Measurements from ENCODE around the gene CHERP. TPM values are rescaled to one million over a fixed set of nuclear protein-coding genes. Genes with fewer than 3 reads are reported as not detected.
A peak's percentile ranks its signal among the peaks of the same experiment; 100 is the strongest.

CHERP gene
- total RNA-seq, 1 donor from 2014 or later, result 17.2 TPM

- Histone ChIP-seq H3K27ac (peak overlapping the region; percentile 3), H3K4me1 (peaks cover 58% of the 10 kb centered on the region), H3K9me3 (no peaks in the 10 kb centered on the region), H3K36me3 (peaks cover 0 to 22% of the 10 kb centered on the region in 2 donors), H3K4me3 (no peak overlapping the region), H3K27me3 (no peaks in the 10 kb centered on the region)
- no peak for DNase-seq (ENCODE audit: extremely low spot score in 2 of 2)
- TF ChIP-seq CTCF (IDR thresholded peaks at IDR 0.05) (no peak), POLR2AphosphoS5 (IDR thresholded peaks at IDR 0.05; ENCODE audit: insufficient read depth in 1 of 2, low read depth in 1 of 2) (no peak), POLR2A (IDR thresholded peaks at IDR 0.05) (no peak)
- intact Hi-C loops (cut with DNase I), result no loop called here
These were observed 39.1 kb upstream of the CHERP start for GRCh38 chr19:16581145-16581970.

GRCh38 chr19:16579381-16579780 lies 37.1 kb upstream of the CHERP start:
- Histone ChIP-seq H3K27me3 (no peaks in the 10 kb centered on the region), H3K9me3 (no peaks in the 10 kb centered on the region), H3K36me3 (peaks cover 0 to 34% of the 10 kb centered on the region in 2 donors), H3K4me1 (peaks cover 46% of the 10 kb centered on the region), H3K4me3 (no peak overlapping the region), H3K27ac (no peak overlapping the region)
- intact Hi-C loops (cut with DNase I), result no loop called here
- DNase-seq (ENCODE audit: extremely low spot score in 2 of 2), result no peak
- TF ChIP-seq CTCF (IDR thresholded peaks at IDR 0.05), result no peak
- no peak for TF ChIP-seq POLR2AphosphoS5 (IDR thresholded peaks at IDR 0.05; ENCODE audit: insufficient read depth in 1 of 2, low read depth in 1 of 2)
- no peak for TF ChIP-seq POLR2A (IDR thresholded peaks at IDR 0.05)

- H3K36me3 ChIP-seq, result peaks cover 0 to 34% of the 10 kb centered on the region in 2 donors
- no peak for TF ChIP-seq POLR2AphosphoS5 (IDR thresholded peaks at IDR 0.05; ENCODE audit: insufficient read depth in 1 of 2, low read depth in 1 of 2)
- no peak for TF ChIP-seq CTCF (IDR thresholded peaks at IDR 0.05)
- TF ChIP-seq POLR2A (IDR thresholded peaks at IDR 0.05), result no peak
- no peak overlapping the region for H3K4me3 ChIP-seq
- DNase-seq (ENCODE audit: extremely low spot score in 2 of 2), result no peak
- intact Hi-C loops (cut with DNase I), result no loop called here
- H3K27me3 ChIP-seq, result no peaks in the 10 kb centered on the region
- H3K9me3 ChIP-seq, result no peaks in the 10 kb centered on the region
- H3K4me1 ChIP-seq, result peaks cover 44% of the 10 kb centered on the region
- no peak overlapping the region for H3K27ac ChIP-seq
These were observed 35.3 kb upstream of the CHERP start for GRCh38 chr19:16577531-16577985.

- Histone ChIP-seq H3K27ac (no peak overlapping the region), H3K36me3 (peaks cover 0 to 34% of the 10 kb centered on the region in 2 donors), H3K4me3 (no peak overlapping the region), H3K9me3 (no peaks in the 10 kb centered on the region), H3K4me1 (peaks cover 38% of the 10 kb centered on the region), H3K27me3 (no peaks in the 10 kb centered on the region)
- DNase-seq (ENCODE audit: extremely low spot score in 2 of 2), result no peak
- TF ChIP-seq POLR2AphosphoS5 (IDR thresholded peaks at IDR 0.05; ENCODE audit: insufficient read depth in 1 of 2, low read depth in 1 of 2) (no peak), CTCF (IDR thresholded peaks at IDR 0.05) (no peak), POLR2A (IDR thresholded peaks at IDR 0.05) (no peak)
- intact Hi-C loops (cut with DNase I), result no loop called here
These were observed 34.7 kb upstream of the CHERP start for GRCh38 chr19:16576690-16577530.
